ENCODE results near the gene EML3. TPM values are rescaled to one million over a fixed set of nuclear protein-coding genes. Genes with fewer than 3 reads are reported as not detected.
A peak's percentile ranks its signal among the peaks of the same experiment; 100 is the strongest.

Gene EML3, protein sequence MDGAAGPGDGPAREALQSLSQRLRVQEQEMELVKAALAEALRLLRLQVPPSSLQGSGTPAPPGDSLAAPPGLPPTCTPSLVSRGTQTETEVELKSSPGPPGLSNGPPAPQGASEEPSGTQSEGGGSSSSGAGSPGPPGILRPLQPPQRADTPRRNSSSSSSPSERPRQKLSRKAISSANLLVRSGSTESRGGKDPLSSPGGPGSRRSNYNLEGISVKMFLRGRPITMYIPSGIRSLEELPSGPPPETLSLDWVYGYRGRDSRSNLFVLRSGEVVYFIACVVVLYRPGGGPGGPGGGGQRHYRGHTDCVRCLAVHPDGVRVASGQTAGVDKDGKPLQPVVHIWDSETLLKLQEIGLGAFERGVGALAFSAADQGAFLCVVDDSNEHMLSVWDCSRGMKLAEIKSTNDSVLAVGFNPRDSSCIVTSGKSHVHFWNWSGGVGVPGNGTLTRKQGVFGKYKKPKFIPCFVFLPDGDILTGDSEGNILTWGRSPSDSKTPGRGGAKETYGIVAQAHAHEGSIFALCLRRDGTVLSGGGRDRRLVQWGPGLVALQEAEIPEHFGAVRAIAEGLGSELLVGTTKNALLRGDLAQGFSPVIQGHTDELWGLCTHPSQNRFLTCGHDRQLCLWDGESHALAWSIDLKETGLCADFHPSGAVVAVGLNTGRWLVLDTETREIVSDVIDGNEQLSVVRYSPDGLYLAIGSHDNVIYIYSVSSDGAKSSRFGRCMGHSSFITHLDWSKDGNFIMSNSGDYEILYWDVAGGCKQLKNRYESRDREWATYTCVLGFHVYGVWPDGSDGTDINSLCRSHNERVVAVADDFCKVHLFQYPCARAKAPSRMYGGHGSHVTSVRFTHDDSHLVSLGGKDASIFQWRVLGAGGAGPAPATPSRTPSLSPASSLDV
- total RNA-seq (10 to 100 TPM; 22.0 to 34.1 (median 23.4) TPM), polyA plus RNA-seq (10 to 100 TPM; 70.7 to 86.4 TPM)

DNA sequence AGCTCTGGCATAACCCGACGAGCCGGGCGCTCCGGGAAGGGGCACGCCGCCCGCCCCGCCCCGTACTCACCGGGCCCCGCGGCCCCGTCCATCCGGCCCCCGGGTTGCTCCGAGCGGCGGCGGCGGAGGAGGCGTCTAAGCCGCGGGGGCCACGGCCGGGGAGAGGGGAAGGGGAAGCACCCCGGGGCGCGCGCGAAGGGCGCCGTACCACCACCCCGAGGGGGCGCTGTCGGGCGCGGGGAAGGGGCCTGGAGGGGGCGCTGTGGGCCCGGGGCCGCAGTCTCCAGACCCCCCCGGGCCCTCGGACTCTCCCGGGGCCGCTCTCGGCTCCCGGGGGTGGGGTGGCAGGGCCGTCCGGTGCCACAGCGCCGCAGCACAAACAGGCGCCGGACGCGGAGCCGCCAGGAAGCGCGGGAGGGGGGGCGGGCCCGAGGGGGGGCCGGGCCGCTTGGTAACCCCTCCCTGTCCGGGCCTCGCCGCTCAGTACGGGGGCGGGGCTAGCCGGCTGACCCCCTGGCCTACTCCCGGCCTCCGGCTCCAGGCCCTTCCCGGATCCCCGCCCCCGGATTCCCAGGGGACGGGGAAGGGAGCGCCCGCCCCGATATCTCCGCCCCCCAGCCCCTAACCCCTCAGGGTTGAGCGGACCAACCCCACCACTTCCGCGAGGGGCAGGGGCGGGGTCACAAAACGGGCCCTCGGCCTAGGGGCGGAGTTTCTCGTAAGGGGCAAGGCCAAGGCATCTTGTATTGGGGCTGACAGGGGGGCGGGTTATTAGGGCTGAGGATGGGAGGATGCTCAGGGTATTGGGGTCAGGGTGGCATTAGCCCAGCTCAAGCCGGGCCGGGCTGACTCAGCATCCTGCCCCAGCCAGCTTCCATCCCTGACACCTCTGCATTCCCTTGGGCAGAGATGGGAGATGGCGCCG lies at the start of gene EML3, which contains the start of gene ROM1:
TSS of gene EML3 (minus strand) at position 410 of the 925 bp plus-strand sequence. CDS start at position 92, 318 bp downstream.
TSS of gene ROM1 (plus strand) at position 892 of the 925 bp plus-strand sequence. CDS start at position 917, 25 bp downstream.
- Histone ChIP-seq H3K27me3 (no peaks in the 10 kb centered on the region), H3K27ac (peak within 1 kb of the TSS; percentile 67 to 97 (median 93)), H3K4me3 (peak within 1 kb of the TSS; percentile 42 to 82 (median 58)), H3K4me1 (peaks cover 0 to 11% (median 0%) of the 10 kb centered on the region in 3 donors), H3K9me3 (no peaks in the 10 kb centered on the region), H3K36me3 (no peaks in the 10 kb centered on the region)
- WGBS, 2 donors, result 3 to 6% methylated on average over 20 to 91 of the region's 91 CpGs
- peak; percentile 79 to 86 (median 84) for ATAC-seq
- TF ChIP-seq, protein P1, sequence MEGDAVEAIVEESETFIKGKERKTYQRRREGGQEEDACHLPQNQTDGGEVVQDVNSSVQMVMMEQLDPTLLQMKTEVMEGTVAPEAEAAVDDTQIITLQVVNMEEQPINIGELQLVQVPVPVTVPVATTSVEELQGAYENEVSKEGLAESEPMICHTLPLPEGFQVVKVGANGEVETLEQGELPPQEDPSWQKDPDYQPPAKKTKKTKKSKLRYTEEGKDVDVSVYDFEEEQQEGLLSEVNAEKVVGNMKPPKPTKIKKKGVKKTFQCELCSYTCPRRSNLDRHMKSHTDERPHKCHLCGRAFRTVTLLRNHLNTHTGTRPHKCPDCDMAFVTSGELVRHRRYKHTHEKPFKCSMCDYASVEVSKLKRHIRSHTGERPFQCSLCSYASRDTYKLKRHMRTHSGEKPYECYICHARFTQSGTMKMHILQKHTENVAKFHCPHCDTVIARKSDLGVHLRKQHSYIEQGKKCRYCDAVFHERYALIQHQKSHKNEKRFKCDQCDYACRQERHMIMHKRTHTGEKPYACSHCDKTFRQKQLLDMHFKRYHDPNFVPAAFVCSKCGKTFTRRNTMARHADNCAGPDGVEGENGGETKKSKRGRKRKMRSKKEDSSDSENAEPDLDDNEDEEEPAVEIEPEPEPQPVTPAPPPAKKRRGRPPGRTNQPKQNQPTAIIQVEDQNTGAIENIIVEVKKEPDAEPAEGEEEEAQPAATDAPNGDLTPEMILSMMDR (IDR thresholded peaks at IDR 0.05), result peak; percentile 83 to 93 (median 88)
- peak; percentile 86 to 95 (median 88) for DNase-seq
- intact Hi-C loops (cut with DNase I), result no loop called here
- no peak for FAIRE-seq

DNA sequence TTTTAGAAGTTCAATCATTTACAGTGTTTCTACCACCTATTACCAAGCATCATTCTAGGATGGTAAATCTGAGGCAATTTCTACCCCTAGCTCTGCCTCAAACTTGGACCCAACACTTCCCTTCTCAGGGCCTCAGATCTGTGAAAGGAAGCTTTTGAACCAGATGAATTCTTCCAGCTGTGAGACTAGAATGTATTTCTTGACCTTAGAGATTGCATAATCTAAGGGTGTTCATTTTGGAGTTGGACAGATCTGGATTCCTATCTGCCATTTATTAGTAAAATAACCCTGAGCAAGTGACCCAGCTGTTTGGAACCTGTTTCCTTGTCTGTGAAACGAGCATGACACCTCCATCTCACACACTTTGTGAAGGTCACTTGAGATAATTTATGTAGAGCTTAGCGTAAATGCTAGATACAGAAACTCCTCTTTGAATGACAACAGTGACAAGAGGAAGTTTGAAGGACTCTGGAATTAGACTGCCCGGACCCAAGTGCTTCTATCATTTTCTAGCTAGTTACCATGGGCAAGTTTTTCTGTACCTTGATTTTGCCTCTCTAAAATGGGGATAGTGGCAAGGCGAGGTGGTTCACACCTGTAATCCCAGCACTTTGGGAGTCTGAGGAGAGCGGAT lies 44.3 kb upstream of the EML3 start:
- Histone ChIP-seq H3K9me3 (no peaks in the 10 kb centered on the region), H3K27ac (no peak overlapping the region), H3K36me3 (no peaks in the 10 kb centered on the region), H3K27me3 (no peaks in the 10 kb centered on the region), H3K4me3 (no peak overlapping the region), H3K4me1 (peaks cover 0 to 3% (median 2%) of the 10 kb centered on the region in 3 donors)
- no peak for ATAC-seq
- TF ChIP-seq, protein P1 (IDR thresholded peaks at IDR 0.05), result no peak
- FAIRE-seq, result no peak
- WGBS, 2 donors, result 52 to 61% methylated on average over 5 of the region's 5 CpGs
- DNase-seq, result no peak
- intact Hi-C loops (cut with DNase I), result no loop called here

GRCh38 chr11:62654297-62654696 lies 41.7 kb upstream of the EML3 start:
- Histone ChIP-seq H3K27ac (no peak overlapping the region), H3K27me3 (no peaks in the 10 kb centered on the region), H3K36me3 (peaks cover 0 to 5% (median 2%) of the 10 kb centered on the region in 3 donors), H3K9me3 (no peaks in the 10 kb centered on the region), H3K4me1 (peaks cover 0 to 8% (median 8%) of the 10 kb centered on the region in 3 donors), H3K4me3 (no peak overlapping the region)
- 84 to 86% methylated on average over 11 of the region's 11 CpGs for WGBS, 2 donors
- intact Hi-C loops (cut with DNase I), result no loop called here
- ATAC-seq (no peak), FAIRE-seq (no peak), DNase-seq (no peak)
- TF ChIP-seq, protein P1 (IDR thresholded peaks at IDR 0.05), result no peak

Measured in pancreas (tissue), 10 donors.